IPS-18c (cell line): ENCODE measurements around the gene SNX18.

Experiments used
- H3K4me3 ChIP-seq: 2 replicates; pipeline ENCODE4 v1.7.0; 2013; ENCODE audit warnings: low read depth, mild to moderate bottlenecking, low read length, moderate library complexity; ENCODE audit not compliant: insufficient read depth
- H3K9me3 ChIP-seq: one replicate; pipeline ENCODE4 v1.6.1; 2013; ENCODE audit warnings: mild to moderate bottlenecking, low read length, moderate library complexity; ENCODE audit not compliant: control insufficient read depth, insufficient read depth

Gene SNX18

DNA sequence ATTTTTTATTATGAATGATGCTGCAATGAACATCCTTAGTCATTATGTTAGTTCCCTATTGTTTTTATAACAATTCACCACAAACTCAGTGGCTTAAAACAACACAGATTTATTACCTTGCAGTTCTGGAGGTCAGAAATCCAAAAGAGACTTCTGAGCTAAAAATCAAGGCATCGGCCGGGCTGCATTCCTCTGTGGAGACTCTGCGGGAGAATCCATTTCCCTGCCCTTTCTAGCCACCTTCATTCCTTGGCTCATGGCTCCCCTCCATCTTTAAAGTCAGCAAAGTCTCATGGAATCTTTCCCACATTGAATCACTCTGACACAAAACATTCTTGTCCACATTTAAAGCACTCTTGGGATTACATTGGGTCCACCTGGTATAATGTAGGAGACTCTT lies 38.6 kb downstream of the SNX18 start:
- H3K9me3 ChIP-seq: no peaks in the 10 kb centered on the region
- no peak overlapping the region for H3K4me3 ChIP-seq

DNA sequence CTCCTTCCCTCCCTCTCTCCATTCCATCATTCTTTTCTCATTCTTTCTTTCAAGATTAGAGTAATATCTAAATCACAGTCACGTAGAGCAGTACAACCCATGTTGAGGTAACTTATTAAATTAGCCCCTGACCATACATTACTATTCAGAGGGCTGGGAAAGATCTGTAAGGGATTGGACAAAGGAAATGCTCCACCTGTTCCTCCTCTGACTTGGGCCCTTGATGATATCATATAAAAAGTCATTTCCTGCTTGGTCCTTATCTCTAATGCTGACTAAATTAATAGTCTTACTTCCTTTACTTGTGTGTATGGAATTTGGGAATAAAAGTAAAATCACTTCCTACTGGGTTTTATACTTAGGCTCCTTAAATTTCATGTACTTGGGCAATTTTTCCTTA lies 40.8 kb downstream of the SNX18 start:
- H3K4me3 ChIP-seq: no peak overlapping the region
- no peaks in the 10 kb centered on the region for H3K9me3 ChIP-seq

DNA sequence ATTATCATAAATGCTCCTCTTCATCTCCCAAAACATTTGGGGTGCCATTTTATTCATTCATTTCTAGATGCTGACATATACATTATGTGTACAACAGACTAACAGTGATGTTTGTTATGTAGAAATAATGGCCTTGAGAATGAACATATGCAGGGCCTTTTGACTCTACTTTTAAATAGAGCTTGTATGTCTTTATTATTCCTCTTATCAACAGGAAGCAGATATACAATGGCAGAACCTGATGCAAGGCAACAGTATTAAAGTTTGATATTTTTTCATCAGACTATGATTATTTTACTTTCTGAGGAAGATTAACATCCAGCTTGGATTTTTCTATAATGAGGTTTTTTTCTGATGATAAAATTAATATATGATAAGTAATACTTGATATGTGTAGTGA lies 44.1 kb downstream of the SNX18 start:
- no peak overlapping the region for H3K4me3 ChIP-seq
- H3K9me3 ChIP-seq: no peaks in the 10 kb centered on the region

DNA sequence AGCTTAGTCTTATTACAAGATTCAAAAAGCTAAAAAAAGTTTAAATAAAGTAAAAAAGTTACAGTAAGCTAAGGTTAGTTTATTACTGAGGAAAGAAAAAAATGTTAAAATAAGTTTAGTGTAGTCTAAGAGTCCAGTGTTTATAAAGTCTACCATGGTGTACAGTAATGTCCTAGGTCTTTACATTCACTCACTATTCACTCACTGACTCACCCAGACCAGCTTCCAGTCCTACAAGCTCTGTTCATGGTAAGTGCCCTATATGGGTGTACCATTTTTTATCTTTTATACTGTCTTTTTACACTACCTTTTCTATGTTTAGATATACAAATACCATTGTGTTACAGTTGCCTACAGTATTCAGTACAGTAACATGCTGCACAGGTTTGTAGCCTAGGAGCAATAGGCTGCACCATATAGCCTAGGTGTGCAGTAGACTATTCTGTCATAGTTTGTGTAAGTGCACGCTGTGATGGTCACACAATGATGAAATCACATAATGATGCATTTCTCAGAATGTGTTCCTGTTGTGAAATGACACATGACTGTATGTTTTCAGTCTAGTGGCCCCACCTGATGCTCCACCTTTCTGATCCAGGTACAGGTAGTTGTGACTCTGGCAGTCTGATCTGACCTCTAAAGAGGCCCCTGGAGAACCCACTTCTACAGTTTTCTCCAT lies 45.7 kb downstream of the SNX18 start:
- no peaks in the 10 kb centered on the region for H3K9me3 ChIP-seq
- no peak overlapping the region for H3K4me3 ChIP-seq

DNA sequence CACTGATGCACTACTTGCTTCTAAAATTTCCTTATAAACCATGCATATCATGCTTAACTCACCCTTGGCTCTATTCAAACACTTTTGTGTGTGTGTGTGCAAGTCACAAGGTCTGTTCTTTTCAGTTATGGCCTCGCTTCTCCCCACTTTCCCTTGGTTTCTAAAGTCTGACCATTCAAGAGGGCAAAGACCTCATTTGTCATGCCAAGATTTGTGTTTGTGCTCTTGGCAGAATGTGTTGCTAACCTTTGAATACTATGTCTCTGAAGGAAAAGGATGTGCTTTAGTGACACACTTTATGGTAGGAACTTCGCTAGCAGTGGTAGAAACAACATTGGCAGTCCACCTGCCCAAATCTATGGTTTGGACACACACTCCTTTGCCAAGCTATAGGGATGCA lies 50.4 kb downstream of the SNX18 start:
- no peaks in the 10 kb centered on the region for H3K9me3 ChIP-seq
- no peak overlapping the region for H3K4me3 ChIP-seq

DNA sequence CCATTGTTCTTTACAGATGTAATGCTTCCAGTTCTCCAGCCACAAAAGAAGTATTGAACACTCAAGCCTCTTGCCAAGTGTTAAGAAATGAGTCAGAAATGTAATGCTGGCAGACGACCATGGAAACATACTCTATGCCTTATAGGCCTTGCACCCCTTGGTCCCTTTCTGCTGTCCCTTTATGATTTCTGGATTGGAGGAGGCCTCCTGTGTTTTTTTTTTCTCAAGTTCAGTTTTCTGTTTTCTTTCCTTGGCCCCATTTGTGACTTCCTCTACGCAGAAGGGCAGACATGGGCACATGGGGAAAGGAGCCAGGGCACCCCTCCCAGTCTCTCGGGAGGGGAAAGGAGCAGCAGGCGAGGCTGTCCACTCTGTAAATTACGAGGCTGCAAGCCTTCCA lies 53.4 kb downstream of the SNX18 start:
- Histone ChIP-seq H3K4me3 (no peak overlapping the region), H3K9me3 (no peaks in the 10 kb centered on the region)

DNA sequence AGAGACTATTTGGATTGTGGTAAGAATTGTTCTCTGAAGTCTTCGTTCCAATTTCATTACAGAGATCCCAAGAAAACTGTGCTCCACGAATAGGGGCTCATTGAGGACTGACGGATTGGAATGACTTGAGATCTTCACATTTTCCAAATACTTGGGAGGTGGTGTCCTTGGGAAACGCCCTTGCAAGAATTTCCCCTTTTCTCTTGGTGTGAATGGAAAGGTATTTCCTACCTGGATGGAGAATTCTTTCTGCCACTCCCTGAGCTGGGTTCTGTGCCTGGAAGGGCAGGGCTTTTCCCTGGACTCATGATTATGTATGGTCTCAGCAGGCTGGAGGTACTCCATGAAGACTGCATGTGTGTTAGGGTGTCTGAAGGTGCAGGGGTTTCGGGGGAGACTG lies 53.9 kb downstream of the SNX18 start:
- Histone ChIP-seq H3K9me3 (no peaks in the 10 kb centered on the region), H3K4me3 (no peak overlapping the region)

DNA sequence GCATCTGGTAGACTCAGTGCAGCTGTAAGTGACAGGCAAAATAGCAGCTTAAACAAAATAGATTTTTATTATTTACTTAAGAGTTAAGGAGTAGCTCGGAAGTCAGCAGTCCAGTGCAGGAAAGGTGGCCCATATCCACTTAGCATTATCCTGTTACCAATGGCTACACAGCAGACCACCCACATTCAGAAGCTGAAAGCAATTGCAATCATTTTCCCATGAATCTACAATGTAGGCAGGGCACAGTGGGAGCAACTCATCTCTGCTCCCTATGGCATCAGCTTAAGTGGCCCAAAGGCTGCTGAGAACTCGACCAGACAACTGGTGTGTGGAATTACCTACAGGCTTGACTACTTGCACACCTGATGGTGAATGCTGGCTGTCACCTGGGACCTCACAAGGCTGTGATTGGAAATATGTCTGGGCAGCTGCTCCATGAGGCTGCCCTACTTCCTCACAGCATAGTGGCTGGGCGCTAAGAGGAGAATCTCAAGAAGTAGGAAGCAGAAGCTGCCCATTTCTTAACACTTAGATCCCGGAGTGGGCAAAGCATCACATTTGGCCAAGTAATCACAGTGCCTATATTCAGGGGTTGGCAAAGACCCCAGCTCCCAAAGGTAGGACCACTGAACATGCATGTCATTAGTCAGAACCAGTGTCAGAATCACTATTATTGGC lies 56.4 kb downstream of the SNX18 start:
- no peak overlapping the region for H3K4me3 ChIP-seq
- H3K9me3 ChIP-seq: no peaks in the 10 kb centered on the region

DNA sequence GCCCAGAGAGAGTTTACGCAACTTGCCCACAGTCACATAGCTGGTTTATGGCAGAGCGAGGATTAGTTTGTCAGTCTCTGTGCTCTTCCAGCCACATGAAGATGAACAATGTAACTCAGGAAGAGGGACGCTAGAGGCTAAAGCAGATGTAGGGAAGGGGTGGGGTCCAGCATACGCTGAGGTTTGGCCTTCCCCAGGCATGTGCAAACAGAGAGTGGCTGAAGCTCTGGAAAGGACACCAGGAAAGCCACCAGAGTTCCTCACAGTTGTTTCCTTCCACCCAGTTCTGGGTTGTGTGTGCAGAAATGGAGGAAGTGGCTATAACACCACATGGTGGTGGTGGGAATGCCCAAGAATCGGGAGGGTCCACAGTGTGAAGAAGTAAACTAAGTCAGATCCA lies 60.0 kb downstream of the SNX18 start:
- no peak overlapping the region for H3K4me3 ChIP-seq
- H3K9me3 ChIP-seq: no peaks in the 10 kb centered on the region

DNA sequence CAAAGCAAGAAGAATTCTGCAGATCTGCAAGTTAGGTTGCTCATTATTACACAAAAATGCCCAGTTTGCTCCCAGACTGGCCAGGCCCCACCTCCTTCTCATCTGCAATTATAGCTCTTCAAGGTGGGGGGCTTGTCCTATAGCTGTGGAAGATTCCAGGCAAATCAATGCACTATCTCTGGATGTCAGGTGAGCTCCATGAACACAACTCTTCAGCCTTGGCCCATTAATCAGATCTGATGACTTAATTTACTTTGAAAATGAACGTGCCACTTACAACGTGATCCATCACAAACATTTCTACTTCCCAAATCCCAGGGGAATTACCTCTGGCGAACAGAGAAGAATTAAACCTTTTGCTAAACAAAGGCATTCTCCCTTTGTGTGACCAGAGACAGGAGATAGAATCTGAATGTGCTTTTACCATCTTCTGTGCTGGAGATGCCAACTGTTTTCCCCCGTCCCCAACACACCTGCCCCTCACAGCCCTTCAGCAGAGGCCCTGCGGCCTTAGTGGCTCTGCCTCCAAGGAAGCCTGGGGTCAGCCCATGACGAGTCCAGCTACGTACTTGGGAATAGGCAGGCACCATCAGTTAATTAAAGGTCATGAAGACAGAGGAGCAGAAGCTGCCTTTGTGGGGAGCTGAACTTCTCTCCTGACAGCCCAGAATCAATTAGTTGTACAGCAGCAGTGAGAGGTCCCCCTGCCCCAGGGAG lies 60.5 kb downstream of the SNX18 start:
- Histone ChIP-seq H3K9me3 (no peaks in the 10 kb centered on the region), H3K4me3 (no peak overlapping the region)

DNA sequence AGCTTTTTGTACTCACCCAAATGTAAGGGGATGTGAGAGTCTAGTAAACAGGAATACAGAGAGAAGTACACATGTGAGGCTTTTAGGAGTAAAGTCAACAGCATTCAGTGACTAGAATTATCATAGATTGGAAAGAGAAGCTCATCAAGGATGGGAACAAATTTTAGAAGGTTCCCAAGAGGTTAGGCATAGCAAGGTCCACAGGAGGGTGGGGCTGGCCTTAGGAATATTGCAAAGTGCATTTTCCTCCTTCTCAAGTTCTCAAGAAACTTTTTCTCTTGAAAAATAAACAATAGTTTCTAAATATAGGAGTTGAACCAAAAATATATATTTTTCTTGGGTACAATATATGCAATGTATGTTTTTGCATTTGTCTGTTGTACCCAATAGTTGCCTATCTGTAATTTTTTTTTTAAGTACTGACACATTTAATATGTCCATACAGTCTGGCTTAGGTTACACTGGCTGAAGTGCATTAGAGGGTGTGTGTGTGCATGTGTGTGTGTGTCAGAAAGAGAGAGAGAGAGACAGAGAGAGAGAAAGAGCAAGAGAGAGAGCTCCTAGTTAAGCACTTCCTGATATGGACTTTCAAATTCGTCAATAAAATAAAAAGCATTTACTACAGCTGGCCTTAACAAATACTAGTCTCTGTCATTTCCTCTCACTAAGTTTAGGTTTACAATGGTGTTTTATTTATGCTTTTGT lies 62.2 kb downstream of the SNX18 start:
- Histone ChIP-seq H3K4me3 (no peak overlapping the region), H3K9me3 (no peaks in the 10 kb centered on the region)

DNA sequence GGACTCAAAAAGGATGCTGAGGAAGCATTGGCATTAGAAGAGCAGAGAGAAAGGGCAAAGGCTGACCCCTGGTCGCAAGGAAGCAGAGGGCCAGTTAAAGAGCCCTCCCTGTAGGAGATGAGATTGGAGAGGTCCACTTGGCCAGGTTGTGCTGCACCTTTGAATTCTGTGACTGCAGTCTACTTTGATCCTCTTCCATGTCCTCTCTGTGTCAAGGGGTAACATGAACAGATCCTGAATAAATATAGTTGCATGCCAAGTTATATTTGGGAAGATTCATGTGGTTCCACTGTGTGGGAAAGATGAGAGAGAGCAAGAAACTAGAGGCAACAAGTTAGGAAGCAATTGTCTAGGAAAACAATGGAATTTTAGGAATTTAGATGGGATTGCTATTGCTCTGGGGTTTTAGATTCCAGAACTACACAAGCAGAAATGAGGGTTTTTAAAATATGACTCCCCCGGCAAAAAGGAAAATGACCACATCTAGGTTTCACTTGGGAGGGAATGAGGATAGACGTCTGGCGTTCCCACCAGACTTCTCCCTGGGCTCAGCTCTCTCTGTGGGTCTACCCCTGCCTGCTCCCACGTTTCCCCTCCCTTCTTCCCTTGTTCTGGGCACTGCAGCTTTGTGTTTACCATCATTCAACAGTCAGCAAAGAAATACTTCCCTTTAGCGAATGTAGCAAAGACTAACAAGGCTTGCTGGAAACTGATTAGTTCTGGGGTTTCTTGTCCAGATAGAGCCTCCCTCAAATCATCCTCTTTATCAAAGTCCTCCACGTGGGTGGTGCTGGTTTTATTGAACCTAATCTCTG lies 63.6 kb downstream of the SNX18 start:
- Histone ChIP-seq H3K9me3 (peaks cover 2% of the 10 kb centered on the region), H3K4me3 (no peak overlapping the region)

DNA sequence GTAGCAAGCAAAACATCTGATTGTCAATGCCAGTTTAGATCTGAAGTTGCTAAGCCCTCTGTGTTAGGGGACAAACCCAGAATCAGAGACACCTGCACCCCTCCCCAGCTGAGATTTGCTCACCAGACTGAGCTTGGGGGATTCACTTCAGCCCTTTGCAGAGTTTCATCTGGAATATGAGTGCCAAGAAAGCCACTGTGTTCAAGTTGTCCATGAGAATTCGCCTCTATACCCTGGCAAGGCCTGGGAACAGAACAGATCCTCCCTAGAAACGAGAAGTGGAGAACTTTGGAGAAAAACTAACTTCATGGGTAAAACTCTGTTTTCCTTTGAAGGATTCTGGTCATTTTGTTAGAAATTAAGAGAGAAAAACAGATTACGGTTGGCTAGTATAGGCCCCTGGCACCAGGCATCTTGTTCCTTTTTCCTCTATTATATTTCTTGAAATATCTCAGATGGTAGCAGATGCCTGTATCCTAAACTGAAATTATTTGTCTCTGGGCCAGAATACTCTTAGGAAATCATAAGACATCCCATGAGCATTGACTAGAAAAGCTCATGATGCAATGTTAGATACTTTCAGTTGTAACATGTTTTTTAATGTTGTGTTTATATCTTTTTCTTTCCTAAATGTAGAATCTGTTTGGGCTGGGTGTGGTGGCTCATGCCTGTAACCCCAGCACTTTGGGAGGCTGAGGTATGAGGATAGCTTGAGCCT lies 64.4 kb downstream of the SNX18 start:
- Histone ChIP-seq H3K4me3 (no peak overlapping the region), H3K9me3 (peaks cover 2% of the 10 kb centered on the region)

DNA sequence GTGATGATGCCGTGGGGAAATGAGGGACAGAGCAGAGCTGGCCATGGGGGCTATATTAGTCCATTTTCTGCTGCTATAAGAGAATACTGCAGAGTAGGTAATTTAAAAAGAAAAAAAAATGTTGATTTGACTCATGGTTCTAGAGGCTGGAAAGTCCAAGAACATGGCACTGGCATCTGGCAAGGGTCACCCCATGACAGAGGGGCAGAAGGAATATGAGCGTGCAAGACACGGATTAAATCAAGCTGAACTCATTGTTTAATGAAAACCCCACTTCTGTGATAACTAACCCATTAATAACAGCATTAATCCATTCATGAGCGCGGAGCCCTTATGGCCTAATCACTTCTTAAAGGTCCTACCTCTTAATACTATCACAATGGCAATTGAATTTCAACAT lies 68.8 kb downstream of the SNX18 start:
- Histone ChIP-seq H3K4me3 (no peak overlapping the region), H3K9me3 (peaks cover 2% of the 10 kb centered on the region)

DNA sequence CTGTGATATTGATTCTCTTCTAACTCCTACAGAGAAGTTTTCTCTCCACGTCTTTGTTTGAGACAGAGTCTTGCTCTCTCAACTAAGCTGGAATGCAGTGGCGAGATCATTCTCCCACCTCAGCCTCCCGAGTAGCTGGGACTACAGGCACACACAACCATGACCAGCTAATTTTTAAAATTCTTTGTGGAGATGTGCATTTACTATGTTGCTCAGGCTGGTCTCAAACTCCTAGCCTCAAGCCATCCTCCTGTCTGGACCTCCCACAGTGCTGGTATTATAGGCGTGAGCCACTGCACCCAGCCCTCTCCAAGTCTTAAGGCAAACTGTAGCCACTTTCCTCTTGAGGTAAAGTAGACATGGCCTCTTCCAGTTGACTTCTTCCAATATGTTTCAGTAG lies 72.2 kb downstream of the SNX18 start:
- Histone ChIP-seq H3K4me3 (no peak overlapping the region), H3K9me3 (peaks cover 2% of the 10 kb centered on the region)

DNA sequence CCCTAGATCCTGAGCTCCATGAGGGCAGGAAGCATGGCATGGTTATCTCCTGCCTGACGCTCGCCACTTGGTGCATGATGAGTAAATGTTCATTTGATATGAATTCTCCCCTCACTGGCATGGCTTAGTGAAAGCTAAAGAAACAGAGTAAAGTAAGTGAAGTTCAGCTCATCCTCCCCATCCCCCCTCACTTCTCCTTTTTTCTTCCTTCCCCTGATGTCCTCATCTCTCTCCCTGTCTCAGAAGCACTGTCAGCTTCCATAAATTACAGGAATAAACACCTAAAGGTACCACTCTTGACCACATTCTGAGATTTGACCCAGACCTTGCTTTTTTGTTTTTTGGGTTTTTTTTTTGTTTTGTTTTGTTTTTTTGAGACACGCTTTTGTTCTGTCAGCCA lies 73.3 kb downstream of the SNX18 start:
- Histone ChIP-seq H3K4me3 (no peak overlapping the region), H3K9me3 (no peaks in the 10 kb centered on the region)

DNA sequence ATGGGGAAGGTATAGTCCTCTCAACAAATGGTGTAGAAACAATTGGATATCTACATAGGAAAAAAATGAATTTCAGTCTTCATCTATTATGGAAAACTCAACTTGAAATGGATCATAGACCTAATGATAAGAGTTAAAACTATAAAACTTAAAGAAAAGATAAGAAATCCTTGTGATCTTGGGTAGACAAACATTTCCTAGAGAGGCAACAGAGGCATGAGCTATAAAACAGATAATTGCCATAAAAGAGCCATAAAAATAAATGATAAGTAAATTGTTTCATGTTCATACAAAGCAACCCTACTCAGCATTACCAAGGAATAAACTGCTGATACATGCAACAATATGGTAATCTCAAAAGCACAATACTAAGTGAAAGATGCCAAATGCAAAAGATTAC lies 76.2 kb downstream of the SNX18 start:
- no peak overlapping the region for H3K4me3 ChIP-seq
- no peaks in the 10 kb centered on the region for H3K9me3 ChIP-seq
